ENCODE measurements around the gene TENM3.

The TENM3 gene

GRCh38 chr4:182533964-182534363 lies 290.8 kb downstream of the TENM3 start:
- H3K27ac ChIP-seq, result no peak overlapping the region
- TF ChIP-seq ZFX (IDR thresholded peaks at IDR 0.05; ENCODE audit: borderline replicate concordance), result no peak
- no peak for TF ChIP-seq CTCF (IDR thresholded peaks at IDR 0.05)

GRCh38 chr4:182536221-182536811 lies 293.1 kb downstream of the TENM3 start:
- no peak for TF ChIP-seq ZFX (IDR thresholded peaks at IDR 0.05; ENCODE audit: borderline replicate concordance)
- no peak for TF ChIP-seq CTCF (IDR thresholded peaks at IDR 0.05)
- no peak overlapping the region for H3K27ac ChIP-seq

GRCh38 chr4:182537031-182537795 lies 294.0 kb downstream of the TENM3 start:
- TF ChIP-seq CTCF (IDR thresholded peaks at IDR 0.05), result no peak
- no peak for TF ChIP-seq ZFX (IDR thresholded peaks at IDR 0.05; ENCODE audit: borderline replicate concordance)
- H3K27ac ChIP-seq, result no peak overlapping the region

- H3K27ac ChIP-seq, result no peak overlapping the region
- no peak for TF ChIP-seq ZFX (IDR thresholded peaks at IDR 0.05; ENCODE audit: borderline replicate concordance)
- TF ChIP-seq CTCF (IDR thresholded peaks at IDR 0.05), result no peak
These were observed 294.8 kb downstream of the TENM3 start for GRCh38 chr4:182538031-182538430.

GRCh38 chr4:182540496-182540895 lies 297.3 kb downstream of the TENM3 start:
- no peak for TF ChIP-seq ZFX (IDR thresholded peaks at IDR 0.05; ENCODE audit: borderline replicate concordance)
- no peak for TF ChIP-seq CTCF (IDR thresholded peaks at IDR 0.05)
- H3K27ac ChIP-seq, result no peak overlapping the region

- H3K27ac ChIP-seq, result no peak overlapping the region
- TF ChIP-seq ZFX (IDR thresholded peaks at IDR 0.05; ENCODE audit: borderline replicate concordance) (no peak), CTCF (IDR thresholded peaks at IDR 0.05) (no peak)
These were observed 304.2 kb downstream of the TENM3 start for GRCh38 chr4:182547435-182547834.

GRCh38 chr4:182548156-182548555 lies 305.0 kb downstream of the TENM3 start:
- no peak overlapping the region for H3K27ac ChIP-seq
- TF ChIP-seq ZFX (IDR thresholded peaks at IDR 0.05; ENCODE audit: borderline replicate concordance), result no peak
- TF ChIP-seq CTCF (IDR thresholded peaks at IDR 0.05), result no peak
